HL-60/S4 (cell line): Measurements from ENCODE around the gene GPR132.
"Not testable (repeated sequence)": the region's sequence is repeated elsewhere in the genome, so short reads cannot be mapped to it uniquely, and the experiment has no call there.

ENCODE experiments used
- in situ Hi-C: fragments of 300-500 bp; cut with MboI; formaldehyde crosslinking; loops from 2 replicates; pipeline ENCODE4 v1.14.3; 2022; ENCODE audit warnings: low sequenced_read_pairs

GPR132 gene

DNA sequence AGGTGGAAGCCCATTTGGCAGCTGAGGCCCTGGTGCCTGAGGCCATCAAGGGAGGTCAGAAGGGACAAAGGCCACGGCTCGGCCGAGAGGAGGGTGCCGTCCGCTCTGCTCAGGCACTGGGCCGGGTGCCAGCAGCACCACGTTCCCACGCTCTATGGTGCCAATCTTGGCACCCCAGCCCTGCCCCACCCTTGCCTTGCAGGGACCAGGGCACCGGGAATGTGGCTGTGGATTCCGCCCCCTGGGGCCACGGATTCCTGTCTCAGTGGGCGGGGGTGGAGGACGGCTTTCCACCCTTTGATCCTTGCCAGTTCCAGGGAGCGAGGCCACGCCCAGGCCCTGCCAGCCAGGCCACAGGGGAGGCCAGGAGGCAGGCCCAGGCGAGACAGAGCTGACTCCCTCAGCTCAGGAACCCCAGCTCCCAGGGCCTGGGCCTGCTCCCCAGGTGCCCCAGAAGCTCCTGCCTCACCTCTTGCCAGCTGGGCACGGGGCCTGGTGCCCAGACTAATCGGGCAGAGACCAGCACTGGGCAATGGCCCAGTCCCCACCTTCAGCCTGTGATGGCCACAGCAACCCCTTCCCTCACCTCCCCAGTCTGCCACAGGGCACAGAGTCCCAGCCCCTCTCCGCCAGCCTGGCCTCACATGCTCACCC lies 26.4 kb upstream of the GPR132 start:
- in situ Hi-C loops = loop anchor here (10.0 kb wide), 1 partner anchor 263 kb away; no protein-coding TSS in a partner anchor

DNA sequence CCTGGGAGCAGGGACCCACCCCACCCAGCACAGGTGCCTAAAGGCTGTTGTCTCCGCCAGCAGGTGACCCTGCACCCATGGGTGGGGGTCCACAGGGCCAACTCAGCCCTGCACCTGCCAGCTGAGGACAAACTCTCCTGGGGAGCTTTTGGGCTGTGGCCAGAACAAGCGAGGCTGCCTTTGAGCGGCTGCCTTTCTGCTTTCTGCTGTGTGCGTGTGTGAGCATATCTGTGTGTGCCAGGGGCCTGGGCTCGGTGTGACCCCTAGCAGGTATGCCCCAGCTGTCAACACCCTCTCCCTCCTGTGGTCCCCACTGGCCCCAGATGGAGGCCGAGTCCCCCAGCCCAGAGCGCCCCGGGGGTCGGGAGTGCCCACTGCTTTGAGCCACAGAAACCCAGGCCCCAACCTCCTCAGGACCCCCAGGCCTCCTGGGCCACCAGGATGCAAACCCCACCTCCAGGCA lies 25.9 kb upstream of the GPR132 start:
- in situ Hi-C loops = loop anchor here (10.0 kb wide), 1 partner anchor 264 kb away; no protein-coding TSS in a partner anchor

DNA sequence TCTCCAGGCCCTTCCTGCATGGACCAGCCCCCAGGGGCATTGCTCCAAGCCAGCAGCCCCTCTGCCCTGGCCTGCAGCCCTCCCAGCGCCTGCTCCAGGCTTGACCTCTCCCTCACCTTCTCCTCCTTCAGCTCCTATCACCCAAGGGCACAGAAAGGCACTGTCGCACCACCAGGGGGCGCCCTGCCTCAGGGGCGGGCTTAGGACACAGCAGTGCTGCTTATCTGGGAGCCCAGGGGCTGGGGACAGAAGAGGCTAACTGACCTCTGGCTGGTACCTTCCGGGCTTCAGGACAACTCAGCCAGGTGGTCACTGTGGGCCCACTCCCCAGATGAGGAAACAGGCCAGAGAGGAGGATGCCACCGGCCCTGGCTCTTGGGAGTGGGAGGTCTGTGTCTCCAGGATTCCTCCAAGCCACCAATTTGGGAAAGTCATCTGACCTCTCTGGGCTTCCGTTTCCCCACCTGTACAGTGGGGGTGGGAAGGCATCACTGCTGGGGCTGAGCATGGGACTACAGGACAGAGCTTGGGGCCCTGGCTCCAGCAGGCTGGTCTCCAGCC lies 25.3 kb upstream of the GPR132 start:
- in situ Hi-C loops = loop anchor here (10.0 kb wide), 1 partner anchor 264 kb away; no protein-coding TSS in a partner anchor

DNA sequence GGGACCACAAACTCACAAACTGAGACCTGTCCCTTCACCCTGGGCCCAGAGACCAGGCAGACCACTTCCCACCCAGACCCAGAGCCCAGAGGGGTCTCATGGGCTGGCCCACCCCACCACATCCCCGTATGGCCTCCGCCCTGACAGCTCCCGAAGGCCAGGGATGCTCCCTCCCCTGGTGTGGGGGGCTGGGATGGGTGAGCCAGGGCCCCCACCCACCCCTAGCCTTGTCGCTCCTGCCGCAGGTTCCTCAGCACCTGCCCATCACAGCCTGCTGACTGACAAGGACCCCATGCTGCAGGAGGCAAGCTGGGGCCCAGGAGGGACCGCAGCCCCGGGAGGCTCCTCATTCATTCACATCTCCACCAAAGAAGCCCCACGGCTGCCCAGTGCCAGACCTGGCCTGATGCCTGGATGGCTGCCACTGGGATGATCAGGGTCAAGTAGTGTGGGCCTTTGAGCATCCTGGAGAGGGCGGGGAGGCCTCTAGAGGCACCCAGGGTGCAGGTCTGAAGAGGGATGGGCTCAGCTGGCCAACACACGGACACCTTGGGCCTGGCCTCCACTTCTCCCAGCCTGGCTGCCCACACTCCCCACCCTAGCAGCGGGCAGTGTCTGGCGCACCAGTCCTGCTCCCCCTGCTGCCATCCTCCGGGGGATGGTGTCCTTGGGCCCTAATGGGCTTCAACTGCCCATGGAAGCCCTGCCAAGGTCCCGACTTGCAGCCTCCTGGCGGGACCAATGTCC lies 24.7 kb upstream of the GPR132 start:
- in situ Hi-C loops = loop anchor here (10.0 kb wide), 1 partner anchor 265 kb away; no protein-coding TSS in a partner anchor

DNA sequence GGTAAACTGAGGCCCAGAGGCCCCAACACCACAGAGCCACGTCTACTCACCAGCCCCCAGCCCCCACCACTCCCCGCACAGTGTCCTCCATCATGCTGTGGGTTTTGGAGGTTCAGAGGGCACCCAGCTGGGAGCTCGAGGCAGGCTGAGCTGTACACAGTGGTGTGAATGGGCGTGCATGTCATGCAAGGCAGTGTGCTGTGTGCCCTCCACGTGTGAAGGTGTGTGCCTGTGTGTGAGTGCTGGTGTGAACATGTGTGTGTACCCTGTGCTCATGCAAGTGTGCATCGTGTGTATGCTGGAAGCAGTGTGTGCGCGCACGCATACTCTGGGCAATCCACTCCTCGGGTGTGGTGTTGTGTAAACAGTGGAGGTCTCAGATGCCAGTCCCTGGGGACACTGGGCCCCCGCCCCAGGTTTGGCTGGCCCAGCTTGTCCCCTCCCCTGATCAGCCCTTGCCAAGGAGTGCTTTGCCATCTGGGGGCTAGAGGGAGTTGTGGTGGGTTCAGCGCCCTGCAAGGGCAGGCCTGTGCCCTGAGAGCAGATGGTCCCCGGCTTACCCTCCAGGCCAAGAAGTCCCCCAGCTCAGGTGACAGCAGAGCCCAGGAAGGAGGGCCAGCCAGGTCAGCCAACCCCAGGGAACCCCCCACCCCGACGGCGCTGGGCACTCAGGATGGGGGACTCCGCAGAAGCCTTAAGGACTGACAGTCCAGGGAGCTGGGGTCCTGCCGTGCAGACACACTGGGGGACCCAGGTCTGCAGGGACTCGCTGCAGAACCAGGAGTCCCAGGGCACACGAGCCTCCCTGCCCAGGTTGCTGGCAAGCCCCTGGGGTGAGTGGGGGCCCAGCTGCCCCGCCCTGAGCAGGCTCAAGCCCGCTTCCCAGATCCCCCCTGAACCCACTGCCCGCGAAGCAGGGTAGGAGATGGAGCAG lies 23.8 kb upstream of the GPR132 start:
- in situ Hi-C loops = no loop called here

DNA sequence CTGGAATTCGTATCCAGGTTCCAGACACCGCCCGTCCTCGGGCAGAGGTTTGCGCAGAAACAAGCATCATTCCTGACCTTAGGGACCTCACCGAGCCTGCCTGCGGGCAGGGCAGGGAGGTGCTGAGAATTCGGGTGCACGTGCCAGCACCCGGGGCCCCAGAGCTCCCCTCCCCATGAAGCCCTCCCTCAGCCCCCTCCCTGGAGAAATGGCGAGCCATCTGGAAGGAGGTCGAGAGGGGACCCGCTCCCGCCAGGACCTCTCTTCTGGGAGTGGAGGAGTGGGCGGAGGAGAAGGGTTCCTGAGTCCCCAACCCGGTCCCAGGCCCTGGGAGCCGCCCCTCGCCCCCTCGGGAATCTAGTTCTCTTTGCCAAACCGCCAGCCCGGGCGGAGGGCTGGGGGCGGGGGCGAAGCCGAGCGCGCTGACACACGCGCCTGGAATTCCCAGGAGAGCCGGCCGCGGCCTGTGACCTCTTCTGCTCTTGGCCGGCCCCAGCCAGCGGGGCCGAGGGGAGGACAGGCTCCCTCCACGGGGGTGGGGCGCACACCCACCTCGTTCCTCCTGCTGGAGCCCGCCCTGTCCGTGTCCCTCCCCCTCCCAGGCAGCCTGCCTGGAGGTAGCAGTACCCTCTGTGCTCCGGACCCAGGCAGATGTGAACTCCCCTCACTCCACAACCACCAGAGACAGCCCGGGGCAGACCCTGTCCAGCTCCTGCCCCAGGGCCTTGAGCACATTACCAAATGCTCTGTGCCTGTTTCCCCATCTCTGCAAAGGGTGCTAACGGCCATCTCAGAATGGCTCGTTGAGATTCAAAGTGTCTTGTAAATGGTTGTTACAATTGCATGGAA lies 23.0 kb upstream of the GPR132 start:
- in situ Hi-C loops = no loop called here

DNA sequence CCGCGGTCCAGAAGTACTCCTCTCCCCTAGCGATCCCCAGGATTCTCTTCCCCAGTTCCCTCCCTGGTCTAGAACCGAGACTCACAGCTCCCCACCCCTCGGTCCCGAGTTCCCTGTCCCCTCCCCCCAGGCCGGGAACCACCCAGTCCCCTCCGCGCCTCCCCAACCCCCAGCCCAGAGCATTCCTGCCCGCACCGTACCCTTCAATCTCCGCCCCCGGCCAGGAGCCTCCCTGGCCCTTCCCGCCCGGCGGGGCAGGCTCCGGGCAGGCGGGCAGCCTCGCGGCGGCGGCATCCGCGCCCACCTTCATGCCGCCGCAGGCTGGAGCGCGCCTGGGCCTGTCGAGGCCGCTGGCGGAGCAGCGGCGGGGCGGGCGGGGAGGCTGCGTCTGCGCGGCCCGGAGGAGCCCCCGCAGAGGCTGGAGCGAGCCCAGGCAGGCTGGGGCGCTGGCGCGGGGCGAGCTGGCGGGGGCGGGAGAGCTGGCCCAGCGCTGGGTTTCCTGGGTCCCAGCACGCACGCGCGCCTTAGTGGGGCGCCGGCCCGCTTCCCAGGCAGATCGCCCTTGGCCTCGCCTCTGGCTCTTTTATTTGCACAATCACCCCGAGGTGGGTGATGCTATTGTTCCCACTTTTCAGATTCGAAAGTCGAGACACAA lies 22.2 kb upstream of the GPR132 start:
- in situ Hi-C loops = no loop called here

DNA sequence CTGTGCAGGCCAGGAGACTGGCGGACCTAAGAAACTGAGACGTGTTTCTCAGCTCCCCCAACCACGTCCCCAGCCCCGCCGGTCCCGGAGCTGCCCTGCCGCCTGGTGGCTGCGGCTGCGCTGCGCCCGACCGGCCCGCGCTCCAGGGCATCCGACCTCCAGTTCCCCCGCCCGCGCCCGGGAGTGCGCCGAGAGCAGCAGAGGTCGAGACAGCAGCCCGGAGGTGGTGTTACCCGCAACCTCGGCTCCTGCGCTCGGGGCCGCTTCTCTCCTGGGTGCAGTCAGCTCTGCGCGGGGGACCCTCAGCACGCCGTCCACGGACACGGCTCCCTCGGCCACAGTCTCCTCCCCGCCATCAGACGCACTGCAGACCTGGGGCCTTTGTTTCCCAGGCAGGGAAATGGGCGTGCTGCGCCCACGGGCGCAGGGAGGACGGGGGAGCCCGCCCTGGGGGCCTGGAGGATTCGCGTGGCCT lies 21.6 kb upstream of the GPR132 start:
- in situ Hi-C loops = no loop called here

DNA sequence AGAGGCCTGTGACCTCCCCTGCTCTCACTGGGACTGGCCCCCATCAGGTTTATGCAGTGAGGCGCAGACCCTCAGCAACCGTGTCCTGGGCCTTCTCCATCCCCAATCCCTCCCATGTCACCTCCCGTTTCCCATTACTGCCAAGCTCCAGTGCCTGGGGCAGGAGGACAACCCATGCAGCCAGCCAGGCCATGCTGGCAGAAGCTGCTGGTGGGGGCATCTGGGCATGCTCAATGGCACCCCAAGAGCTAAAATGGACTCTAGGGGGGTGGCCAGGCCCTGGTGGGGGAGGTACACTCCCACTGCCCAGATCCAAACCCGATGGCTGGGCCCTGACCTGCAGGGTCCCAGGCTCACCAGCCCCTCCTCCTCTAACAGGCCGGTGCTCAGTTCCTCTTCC lies 20.5 kb upstream of the GPR132 start:
- in situ Hi-C loops = no loop called here

DNA sequence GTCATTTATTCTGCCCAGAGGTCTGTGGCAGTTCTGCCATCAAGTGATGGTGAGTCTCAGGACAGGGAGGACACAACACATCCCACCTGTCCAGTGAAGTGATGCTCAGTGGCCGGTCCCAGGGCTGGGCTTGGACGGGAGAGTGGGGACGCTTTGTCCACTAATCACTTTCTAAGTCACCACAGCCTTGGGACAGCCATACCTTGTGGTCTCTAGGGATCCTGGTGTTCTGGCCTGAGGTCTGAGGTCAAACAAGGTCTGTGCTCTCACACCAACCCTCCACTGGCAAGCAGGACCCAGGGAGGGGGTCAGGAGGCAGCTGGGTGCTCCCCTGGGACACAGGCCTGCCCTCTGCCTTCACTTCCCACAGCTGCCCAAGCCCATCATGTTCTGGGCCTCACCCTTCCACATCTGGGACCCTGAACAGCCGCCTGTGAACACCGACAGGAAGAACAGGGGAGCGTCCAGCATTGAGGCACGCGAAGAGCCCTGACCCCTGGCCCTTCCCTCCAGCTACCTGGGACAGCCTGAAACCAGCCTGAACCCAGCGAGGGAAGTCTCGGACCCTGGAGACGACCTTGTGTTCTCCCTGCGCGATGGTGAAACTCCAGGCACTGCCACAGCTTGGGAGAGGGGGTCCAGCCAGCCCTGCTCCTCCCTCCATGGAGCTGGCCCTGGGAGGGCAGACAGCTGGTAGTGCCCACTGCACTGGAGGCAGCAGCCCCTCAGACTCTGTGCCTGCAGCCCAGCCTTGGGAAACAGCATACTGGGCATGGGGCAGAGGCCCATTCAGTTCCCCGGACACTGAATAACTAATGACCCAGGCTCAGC lies 19.7 kb upstream of the GPR132 start:
- in situ Hi-C loops = no loop called here

DNA sequence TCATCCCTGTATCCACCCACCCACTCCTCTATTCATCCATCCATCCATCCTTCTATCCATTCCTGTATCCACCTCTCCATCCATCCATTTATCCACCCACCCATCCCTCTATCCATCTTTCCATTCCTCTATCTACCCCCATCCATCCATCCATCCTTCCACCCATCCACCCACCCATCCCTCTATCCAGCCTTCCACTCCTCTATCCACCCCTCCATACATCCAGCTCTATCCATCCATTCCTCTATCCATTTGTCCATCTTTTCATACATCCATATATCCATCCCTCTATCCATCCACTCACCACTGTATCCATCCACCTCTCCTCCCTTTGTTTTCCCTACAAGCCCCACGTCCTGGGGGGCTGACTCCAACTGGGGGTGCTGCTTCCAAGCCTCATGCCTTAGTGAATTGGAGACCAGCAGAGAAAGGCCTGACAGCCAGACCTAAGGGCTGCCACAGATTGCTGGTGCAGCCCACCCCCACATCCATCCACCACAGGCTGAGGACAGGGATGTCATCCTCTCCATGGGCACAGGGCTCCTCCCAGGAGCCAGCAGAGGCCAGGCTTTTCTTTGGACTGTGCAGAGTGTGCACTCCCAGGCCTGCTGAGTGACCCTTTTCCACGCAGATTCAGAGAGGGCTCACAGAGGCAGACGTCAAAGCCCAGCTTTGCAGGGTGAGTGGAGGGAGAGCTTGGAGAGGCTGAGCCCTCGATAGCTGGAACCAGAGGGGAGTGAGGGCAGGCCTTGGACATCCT lies 18.9 kb upstream of the GPR132 start:
- in situ Hi-C loops = no loop called here

DNA sequence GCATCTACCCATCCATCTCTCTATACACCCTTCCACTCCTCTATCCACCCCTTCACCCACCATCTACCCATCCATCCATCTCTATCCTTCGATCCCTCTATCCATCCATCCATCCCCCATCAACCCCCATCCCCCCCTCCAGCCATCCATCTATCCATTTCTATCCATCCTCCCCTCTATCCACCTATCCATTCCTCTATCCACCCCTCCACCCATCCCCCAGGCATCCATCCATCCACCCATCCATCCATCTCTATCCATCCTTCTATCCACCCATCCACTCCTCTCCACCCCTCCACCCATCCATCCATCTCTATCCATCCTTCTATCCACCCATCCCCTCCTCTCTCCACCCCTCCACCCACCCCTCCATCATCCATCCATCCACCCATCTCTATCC lies 17.5 kb upstream of the GPR132 start:
- in situ Hi-C loops = no loop called here

DNA sequence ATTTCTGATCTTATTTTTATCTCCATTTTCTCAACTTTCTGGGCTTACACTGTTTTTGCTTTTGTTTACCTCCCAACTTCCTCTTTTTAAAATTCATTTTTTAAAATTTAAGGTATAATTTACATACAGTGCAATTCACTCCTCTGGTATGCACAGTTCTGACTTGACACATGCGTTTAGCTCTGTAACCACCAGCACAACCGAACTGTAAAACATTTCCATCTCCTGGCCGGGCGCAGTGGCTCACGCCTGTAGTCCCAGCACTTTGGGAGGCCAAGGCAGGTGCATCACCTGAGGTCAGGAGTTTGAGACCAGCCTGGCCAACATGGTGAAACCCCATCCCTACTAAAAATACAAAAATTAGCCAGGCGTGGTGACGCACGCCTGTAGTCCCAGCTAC lies 16.2 kb upstream of the GPR132 start:
- in situ Hi-C loops = not testable (repeated sequence)

DNA sequence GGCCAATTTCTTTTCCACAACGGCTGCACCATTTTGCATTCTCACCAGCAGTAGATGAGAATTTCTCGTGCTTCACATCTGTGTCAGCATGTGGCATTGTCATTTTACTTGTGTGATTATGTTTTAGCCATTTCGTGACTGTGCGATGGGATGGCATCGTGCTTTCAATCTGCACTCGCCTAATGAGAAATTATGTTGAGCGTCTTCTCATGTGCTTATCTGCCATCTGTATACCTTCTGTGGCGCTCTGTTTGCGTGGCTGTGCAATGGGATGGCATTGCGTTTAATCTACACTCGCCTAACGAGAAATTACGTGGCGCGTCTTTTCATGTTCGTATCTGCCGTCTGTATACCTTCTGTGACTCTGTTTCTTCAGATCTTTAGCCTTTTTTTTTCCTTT lies 14.9 kb upstream of the GPR132 start:
- in situ Hi-C loops = no loop called here

DNA sequence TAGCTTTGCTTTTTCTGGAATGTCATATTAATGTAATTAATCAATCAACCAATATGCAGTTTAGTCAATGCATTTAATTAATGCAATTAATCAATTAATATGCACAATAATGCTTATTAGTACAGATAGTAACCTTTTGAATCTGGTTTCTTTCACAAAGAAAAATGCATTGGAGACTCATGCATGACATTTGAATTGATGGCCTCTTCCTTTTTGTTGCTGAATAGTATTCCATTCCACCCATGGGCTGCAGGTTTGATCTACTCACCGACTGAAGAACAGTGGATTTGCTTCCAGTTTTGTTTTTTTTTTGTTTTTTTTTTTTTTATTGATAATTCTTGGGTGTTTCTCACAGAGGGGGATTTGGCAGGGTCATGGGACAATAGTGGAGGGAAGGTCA lies 13.1 kb upstream of the GPR132 start:
- in situ Hi-C loops = no loop called here

DNA sequence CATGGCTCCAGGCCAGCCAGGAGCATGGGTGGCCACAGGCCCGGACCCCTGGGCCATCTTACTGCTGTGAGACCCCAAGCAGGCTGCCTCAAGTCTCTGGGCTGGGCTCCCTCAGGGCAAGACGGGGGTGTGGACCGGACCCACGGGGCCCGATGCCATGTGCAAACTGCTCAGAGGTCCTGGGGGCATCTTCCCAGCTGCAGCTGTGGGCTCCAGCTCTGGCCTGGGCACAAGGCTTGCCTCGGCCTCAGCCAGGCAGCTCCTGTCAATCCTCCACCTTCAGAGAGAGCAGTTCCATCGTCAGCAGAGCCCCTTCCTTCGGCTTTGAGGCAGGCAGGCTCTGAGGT lies 12.4 kb upstream of the GPR132 start:
- in situ Hi-C loops = no loop called here

DNA sequence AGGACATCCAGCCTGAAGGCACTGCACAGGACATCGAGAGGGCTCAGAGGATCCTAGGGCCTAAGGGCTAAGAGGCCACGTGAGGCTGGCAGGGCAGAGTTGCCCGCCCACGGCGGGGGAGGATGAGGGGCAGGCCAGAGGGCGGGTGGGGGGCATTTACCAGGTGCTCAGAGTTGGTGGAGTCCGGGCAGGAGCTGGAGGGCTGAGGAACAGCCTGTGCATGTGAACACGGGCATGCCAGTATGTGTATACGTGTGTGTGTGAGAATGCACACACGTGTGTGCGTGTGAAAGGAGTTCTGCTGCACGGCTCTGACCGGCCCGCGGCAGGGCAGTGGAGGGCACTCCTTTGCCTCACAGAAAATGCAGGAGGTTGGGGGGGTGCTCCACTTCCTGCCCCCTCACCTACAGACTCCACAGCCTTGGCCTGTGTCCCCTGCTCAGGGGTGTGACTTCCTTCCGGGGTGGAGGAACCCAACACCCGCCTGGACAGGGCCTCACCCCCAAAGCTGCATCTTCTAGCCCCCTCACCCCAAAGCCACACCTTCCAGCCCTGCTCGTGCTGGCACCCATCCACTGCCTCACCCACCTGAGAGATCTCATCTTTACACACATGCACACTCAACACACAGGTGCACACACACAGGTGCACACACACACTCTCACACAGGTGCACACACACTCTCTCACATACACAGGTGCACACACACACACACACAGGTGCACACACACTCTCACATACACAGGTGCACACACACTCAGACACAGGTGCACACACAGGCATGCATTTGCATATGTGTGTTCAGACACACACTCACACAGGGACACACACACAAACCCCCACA lies 11.8 kb upstream of the GPR132 start:
- in situ Hi-C loops = no loop called here
